Measurements from ENCODE around the gene YWHAE.
"Not testable (repeated sequence)": the region's sequence is repeated elsewhere in the genome, so short reads cannot be mapped to it uniquely, and the experiment has no call there.

Gene YWHAE

GRCh38 chr17:1362065-1362848 lies 37.8 kb downstream of the YWHAE start:
- no peak overlapping the region for H3K4me2 ChIP-seq
- TF ChIP-seq, protein P1, sequence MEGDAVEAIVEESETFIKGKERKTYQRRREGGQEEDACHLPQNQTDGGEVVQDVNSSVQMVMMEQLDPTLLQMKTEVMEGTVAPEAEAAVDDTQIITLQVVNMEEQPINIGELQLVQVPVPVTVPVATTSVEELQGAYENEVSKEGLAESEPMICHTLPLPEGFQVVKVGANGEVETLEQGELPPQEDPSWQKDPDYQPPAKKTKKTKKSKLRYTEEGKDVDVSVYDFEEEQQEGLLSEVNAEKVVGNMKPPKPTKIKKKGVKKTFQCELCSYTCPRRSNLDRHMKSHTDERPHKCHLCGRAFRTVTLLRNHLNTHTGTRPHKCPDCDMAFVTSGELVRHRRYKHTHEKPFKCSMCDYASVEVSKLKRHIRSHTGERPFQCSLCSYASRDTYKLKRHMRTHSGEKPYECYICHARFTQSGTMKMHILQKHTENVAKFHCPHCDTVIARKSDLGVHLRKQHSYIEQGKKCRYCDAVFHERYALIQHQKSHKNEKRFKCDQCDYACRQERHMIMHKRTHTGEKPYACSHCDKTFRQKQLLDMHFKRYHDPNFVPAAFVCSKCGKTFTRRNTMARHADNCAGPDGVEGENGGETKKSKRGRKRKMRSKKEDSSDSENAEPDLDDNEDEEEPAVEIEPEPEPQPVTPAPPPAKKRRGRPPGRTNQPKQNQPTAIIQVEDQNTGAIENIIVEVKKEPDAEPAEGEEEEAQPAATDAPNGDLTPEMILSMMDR (conservative IDR thresholded peaks at IDR 0.05; ENCODE audit: low read depth, low read length): no peak
- no peak overlapping the region for H3K4me3 ChIP-seq (IDR thresholded peaks at IDR 0.05; ENCODE audit: insufficient read depth, low read depth, low read length)
- H3K36me3 ChIP-seq (ENCODE audit: insufficient read depth): no peaks in the 10 kb centered on the region
- H3K27me3 ChIP-seq (ENCODE audit: insufficient read depth, low read depth): no peaks in the 10 kb centered on the region
- H2AFZ ChIP-seq (ENCODE audit: low read depth): no peak overlapping the region
- H3K4me1 ChIP-seq (ENCODE audit: low read depth, poor library complexity, severe bottlenecking): peaks cover 42% of the 10 kb centered on the region
- H3K79me2 ChIP-seq (ENCODE audit: insufficient read depth, low read depth): peaks cover 93% of the 10 kb centered on the region
- no peak overlapping the region for H3K27ac ChIP-seq
- peaks cover 38% of the 10 kb centered on the region for H4K20me1 ChIP-seq (ENCODE audit: insufficient read depth)
- no peak overlapping the region for H3K9ac ChIP-seq

DNA sequence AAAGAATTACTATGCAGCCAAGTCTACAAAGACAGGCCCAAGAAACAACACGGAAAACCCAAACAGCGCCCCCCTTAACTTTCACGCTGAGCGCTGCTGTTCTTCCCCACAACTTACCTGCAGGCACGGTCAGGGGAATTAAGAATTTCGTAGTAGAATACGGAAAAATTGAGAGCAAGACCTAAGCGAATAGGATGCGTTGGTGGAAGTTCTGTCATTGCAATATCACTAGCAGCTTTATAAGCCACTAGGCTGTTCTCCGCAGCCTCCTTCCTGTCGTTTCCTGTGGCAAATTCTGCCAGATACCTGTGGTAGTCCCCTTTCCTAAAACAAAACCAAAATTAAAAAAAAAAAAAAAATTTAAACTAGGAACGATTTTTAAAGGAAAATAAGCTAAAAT lies 39.0 kb downstream of the YWHAE start:
- Histone ChIP-seq H2AFZ (ENCODE audit: low read depth) (no peak overlapping the region), H3K36me3 (ENCODE audit: insufficient read depth) (no peaks in the 10 kb centered on the region), H3K79me2 (ENCODE audit: insufficient read depth, low read depth) (peaks cover 91% of the 10 kb centered on the region), H3K4me1 (ENCODE audit: low read depth, poor library complexity, severe bottlenecking) (peaks cover 29% of the 10 kb centered on the region), H3K27ac (no peak overlapping the region), H3K4me2 (no peak overlapping the region), H3K9ac (no peak overlapping the region), H3K27me3 (ENCODE audit: insufficient read depth, low read depth) (no peaks in the 10 kb centered on the region), H3K4me3 (IDR thresholded peaks at IDR 0.05; ENCODE audit: insufficient read depth, low read depth, low read length) (no peak overlapping the region), H4K20me1 (ENCODE audit: insufficient read depth) (peaks cover 36% of the 10 kb centered on the region)
- TF ChIP-seq, protein P1 (conservative IDR thresholded peaks at IDR 0.05; ENCODE audit: low read depth, low read length): no peak

GRCh38 chr17:1360315-1360714 lies 39.7 kb downstream of the YWHAE start:
- not testable (repeated sequence) for H3K27ac ChIP-seq; H3K36me3 ChIP-seq (ENCODE audit: insufficient read depth); H2AFZ ChIP-seq (ENCODE audit: low read depth); H3K4me2 ChIP-seq; H3K9ac ChIP-seq; H3K27me3 ChIP-seq (ENCODE audit: insufficient read depth, low read depth); H3K4me3 ChIP-seq (IDR thresholded peaks at IDR 0.05; ENCODE audit: insufficient read depth, low read depth, low read length)
- peaks cover 23% of the 10 kb centered on the region for H3K4me1 ChIP-seq (ENCODE audit: low read depth, poor library complexity, severe bottlenecking)
- peaks cover 35% of the 10 kb centered on the region for H4K20me1 ChIP-seq (ENCODE audit: insufficient read depth)
- H3K79me2 ChIP-seq (ENCODE audit: insufficient read depth, low read depth): peaks cover 91% of the 10 kb centered on the region

GRCh38 chr17:1354030-1354429 lies 46.0 kb downstream of the YWHAE start:
- H3K9ac ChIP-seq: no peak overlapping the region
- no peaks in the 10 kb centered on the region for H3K4me1 ChIP-seq (ENCODE audit: low read depth, poor library complexity, severe bottlenecking)
- peaks cover 70% of the 10 kb centered on the region for H3K79me2 ChIP-seq (ENCODE audit: insufficient read depth, low read depth)
- no peak overlapping the region for H2AFZ ChIP-seq (ENCODE audit: low read depth)
- H3K4me2 ChIP-seq: no peak overlapping the region
- H3K4me3 ChIP-seq (IDR thresholded peaks at IDR 0.05; ENCODE audit: insufficient read depth, low read depth, low read length): no peak overlapping the region
- TF ChIP-seq, protein P1 (conservative IDR thresholded peaks at IDR 0.05; ENCODE audit: low read depth, low read length): no peak
- H4K20me1 ChIP-seq (ENCODE audit: insufficient read depth): no peaks in the 10 kb centered on the region; the same call in 1 of the 2 replicates
- H3K27ac ChIP-seq: no peak overlapping the region
- no peaks in the 10 kb centered on the region; the same call in 1 of the 2 replicates for H3K36me3 ChIP-seq (ENCODE audit: insufficient read depth)
- no peaks in the 10 kb centered on the region for H3K27me3 ChIP-seq (ENCODE audit: insufficient read depth, low read depth)

DNA sequence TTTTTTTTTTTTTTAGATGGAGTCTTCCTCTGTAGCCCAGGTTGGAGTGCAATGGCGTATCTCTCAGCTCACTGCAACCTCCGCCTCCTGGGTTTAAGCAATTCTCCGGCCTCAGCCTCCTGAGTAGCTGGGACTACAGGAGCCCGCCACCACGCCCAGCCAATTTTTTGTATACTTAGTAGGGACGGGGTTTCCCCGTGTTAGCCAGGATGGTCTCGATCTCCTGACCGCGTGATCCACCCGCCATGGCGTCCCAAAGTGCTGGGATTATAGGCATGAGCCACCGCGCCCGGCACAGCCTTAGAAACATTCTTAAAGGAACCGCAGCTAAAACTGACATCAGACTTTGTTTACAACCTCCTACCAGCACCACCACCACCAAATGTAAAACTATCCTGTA lies 47.5 kb downstream of the YWHAE start:
- H2AFZ ChIP-seq (ENCODE audit: low read depth); H3K9ac ChIP-seq; H3K4me1 ChIP-seq (ENCODE audit: low read depth, poor library complexity, severe bottlenecking); H3K4me3 ChIP-seq (IDR thresholded peaks at IDR 0.05; ENCODE audit: insufficient read depth, low read depth, low read length); H3K27ac ChIP-seq; H3K36me3 ChIP-seq (ENCODE audit: insufficient read depth); H3K4me2 ChIP-seq; H4K20me1 ChIP-seq (ENCODE audit: insufficient read depth); H3K27me3 ChIP-seq (ENCODE audit: insufficient read depth, low read depth): not testable (repeated sequence)
- peaks cover 64% of the 10 kb centered on the region for H3K79me2 ChIP-seq (ENCODE audit: insufficient read depth, low read depth)

Measured in KMS-11 (cell line).